GM19463 (cell line): ENCODE data around the gene HYLS1.

Experiments
- ATAC-seq: cut with Tn5 transposase; IDR thresholded peaks from one replicate; pipeline ENCODE4 v1.9.1; 2021; ENCODE audit warnings: mild to moderate bottlenecking, moderate library complexity; ENCODE audit not compliant: unreplicated experiment

Gene HYLS1

GRCh38 chr11:125932301-125932700 is 44.8 kb downstream of the HYLS1 start:
- no peak for ATAC-seq

- ATAC-seq = no peak
Observed at GRCh38 chr11:125933030-125933813, 45.8 kb downstream of the HYLS1 start.

- no peak for ATAC-seq
Observed at GRCh38 chr11:125934473-125934872, 47.0 kb downstream of the HYLS1 start.

- no peak for ATAC-seq
Observed at GRCh38 chr11:125935056-125935455, 47.6 kb downstream of the HYLS1 start.

- no peak for ATAC-seq
Observed at GRCh38 chr11:125935618-125936199, 48.2 kb downstream of the HYLS1 start.

DNA sequence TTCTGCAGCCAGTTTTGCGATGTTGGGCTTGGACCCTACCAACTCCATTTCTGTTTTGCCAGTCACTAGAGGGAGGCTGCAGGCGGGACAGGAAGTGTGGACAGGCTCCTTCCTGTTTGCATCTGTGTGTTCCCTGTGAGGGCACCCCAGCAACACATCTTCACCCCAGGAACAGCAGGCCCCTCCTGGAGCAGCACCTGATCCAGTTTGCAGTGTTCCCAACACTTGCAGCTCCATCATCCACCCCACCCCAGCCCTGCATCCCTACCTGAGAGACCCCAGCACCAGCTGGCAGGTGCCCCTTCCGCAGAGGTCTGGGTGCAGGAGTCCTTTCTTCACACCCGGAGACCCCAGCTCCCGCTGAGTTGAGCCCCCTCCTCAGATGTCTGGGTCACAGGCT is 51.0 kb downstream of the HYLS1 start:
- ATAC-seq = no peak

DNA sequence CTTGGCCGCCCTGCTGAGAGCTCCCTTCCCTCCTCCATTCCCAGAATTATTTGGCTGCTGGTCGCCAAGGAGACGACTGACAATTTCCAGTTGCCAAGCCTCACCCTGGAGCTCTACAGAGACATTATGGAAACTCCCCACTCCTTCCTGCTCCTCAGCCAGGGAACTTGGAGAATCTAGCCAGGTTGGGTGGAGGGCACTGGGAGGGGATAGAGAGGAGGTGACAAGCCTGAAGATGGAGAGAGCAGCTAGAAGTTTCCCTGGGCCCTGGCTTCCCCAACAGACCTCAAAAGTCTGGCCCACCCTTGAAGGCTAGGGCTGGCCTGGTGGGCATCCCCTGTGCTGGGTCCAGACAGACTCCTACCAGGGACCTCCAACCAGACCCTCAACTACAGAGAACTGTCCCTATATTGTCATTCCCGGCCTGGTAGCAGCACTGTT is 51.6 kb downstream of the HYLS1 start:
- ATAC-seq = no peak

DNA sequence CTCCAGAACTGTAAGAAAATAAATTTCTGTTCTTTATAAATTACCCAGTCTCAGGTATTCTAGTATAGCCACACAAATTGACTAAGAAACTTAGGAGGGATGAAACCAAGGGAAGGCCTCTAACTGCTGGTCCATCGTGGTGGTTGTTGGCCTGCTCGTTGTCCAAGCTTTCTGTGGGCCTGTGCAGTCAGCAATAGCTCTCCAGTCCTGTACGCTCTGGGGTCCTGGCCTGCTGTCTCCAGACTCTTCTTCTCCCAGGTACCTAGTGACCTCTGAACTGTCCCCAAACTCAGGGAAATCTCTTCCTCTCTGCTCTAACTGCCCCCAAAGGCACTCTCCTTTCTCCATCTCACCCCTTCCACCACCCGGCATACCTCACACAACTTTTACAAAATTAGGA is 52.7 kb downstream of the HYLS1 start:
- no peak for ATAC-seq

DNA sequence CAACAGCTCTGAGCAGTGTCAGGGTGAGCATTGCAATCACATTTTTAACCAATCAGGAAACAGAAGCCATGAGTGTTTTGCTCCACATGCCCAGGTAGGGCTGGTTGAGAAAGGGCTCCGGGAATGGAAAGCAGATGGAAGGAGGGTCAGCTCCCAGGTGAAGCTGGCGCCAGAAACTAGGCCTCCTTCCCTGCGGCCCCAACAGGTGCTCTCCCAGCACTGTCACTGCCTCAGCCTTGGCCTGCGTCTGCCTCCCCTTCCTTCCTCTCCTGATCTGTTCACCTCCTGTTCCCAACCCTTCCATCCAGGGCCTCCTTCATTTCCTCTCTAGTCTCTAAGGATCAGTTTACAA is 53.8 kb downstream of the HYLS1 start:
- ATAC-seq = no peak

DNA sequence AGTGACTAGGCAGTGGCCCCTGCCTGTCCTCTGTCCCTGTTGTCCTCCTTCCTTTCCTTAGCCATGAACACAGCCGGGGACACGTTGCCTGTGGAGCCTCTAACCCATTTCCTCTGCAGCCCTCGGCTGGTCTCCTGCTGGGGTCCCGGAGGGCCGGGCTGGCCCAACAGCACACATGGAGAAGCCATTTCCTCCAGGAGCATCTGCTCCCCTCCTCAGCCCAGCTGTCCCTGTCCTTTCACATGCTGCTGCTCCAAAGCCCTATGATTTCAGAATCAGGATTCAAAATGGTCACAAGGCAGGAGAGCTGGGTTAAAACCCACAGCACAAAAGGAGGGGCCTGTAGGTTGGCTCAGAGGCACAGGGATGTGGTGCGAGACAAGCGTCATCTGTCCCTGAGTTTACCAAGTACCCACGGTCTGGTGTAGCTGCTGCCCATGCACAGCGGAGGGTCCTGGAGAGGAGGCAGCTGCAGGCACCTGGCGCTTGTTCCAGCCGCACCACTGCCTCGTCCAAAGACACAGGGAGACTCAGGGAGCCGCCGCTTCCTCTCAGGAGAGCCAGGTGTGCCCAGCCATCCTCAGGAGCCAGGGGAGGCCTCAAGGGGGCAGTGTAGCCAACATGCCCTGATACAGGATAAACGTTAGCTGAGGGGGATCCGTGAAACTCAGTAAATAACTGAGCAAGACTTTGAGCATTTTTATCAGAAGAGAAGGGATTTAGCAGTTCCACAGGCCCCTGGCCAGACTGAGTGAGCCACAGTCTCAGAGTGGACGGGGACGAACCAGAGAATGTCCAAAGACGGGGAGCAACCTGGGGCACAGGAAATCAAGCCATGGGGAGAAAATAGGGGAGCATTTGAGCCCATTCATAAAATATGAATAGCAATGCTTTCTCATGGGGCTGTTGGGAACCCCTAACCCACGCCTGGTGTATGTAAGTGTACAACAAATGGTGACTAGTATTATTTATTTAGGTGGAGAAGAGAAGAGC is 54.4 kb downstream of the HYLS1 start:
- no peak for ATAC-seq

GRCh38 chr11:125942771-125943428 is 55.4 kb downstream of the HYLS1 start:
- no peak for ATAC-seq

DNA sequence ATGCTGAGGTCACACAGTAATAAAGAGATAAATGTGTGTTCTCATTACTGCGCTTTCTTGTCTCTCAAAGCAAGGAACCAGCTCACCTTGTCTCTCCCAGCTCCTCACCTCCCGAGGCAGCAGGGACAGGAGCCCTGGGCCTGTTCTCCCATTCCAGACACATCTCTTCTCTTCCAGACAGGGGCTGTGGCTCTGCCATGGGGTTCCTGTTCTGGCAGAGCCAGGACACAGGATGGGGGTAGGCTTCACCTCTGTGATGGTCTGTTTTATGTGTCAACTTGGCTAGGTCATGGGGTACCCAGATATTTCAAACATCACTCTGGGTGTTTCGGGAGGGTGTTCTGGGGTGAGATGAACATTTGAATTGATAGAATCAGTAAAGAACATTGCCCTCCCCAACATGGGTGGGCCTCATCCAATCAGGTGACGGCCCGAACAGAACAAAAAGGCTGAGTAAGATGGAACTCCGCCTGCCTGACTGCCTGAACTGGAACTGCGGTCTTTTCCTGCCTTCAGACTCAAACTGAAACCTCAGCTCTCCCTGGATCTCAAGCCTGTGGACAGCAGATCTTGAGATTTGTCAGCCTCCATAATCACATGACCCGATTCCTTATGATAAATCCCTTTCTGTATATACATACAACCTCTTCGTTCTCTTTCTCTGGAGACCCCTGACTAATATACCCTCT is 56.3 kb downstream of the HYLS1 start:
- ATAC-seq = no peak

DNA sequence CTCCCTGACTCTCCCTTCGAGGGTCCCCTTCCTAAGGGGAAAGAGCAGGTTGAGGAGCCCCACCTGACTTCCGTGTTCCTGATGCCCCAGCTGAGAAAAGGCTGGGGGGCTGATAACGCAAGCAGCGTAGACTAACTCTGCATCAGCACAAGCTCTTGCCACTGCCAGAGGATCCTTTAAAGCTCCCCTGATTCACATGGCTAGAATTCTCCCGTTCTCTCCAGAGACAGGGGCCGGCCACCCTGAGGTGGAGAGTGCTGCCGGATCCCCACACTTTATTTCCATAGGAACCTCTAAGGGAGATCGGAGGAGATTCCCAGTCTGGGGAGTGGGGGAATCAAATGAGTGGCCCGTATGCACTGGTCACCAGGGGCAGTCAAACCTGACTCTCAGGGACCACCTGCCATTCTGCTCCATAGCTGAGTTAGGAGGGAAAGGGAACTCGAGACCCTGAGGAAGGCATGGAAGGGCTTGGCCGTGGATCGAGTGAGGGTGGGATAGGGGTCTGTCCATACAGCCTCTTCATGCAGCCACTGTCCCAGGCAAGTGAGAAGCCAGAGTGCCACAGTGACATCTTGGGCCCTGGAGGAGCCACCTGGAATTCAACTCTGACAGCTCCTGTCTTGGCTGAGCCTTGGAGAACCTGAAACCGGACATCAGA is 57.0 kb downstream of the HYLS1 start:
- ATAC-seq = no peak

GRCh38 chr11:125945011-125945796 is 57.7 kb downstream of the HYLS1 start:
- no peak for ATAC-seq

- ATAC-seq = no peak
Observed at GRCh38 chr11:125945797-125946520, 58.5 kb downstream of the HYLS1 start, which contains the start of gene VSIG10L2. TSS of gene VSIG10L2 (plus strand) at chr11:125946044. CDS start at chr11:125946056, 12 bp downstream.

GRCh38 chr11:125946712-125947418 is 59.4 kb downstream of the HYLS1 start:
- no peak for ATAC-seq

GRCh38 chr11:125947419-125948277 is 60.2 kb downstream of the HYLS1 start:
- no peak for ATAC-seq
